NB4 (cell line): ENCODE measurements around the gene PDE4B.

Experiments
- DNase-seq: peaks from one replicate; pipeline ENCODE4 v3.0.0; 2010; ENCODE audit warnings: low read depth
- H3K4me3 ChIP-seq: one replicate; pipeline ENCODE4 v1.5.1; 2011; ENCODE audit warnings: mild to moderate bottlenecking, low read depth, low read length, moderate library complexity
- CTCF ChIP-seq: IDR thresholded peaks from one replicate; pipeline ENCODE4 v1.5.1; 2012; ENCODE audit warnings: low read depth, low read length
- MYC ChIP-seq: IDR thresholded peaks from 2 replicates; pipeline ENCODE4 v1.6.1; 2011; ENCODE audit warnings: low read depth, low read length
- POLR2A ChIP-seq: IDR thresholded peaks from 2 replicates; pipeline ENCODE4 v1.6.1; 2011; ENCODE audit warnings: mild to moderate bottlenecking; ENCODE audit not compliant: insufficient read length; ENCODE audit errors: extremely low read depth
- TF ChIP-seq, protein P1 (sequence below): IDR thresholded peaks from 2 replicates; pipeline ENCODE4 v1.6.1; 2011; ENCODE audit warnings: low read depth, low read length

Gene PDE4B

GRCh38 chr1:65793359-65793732 is 651 bp downstream of the PDE4B start:
- DNase-seq = no peak
- TF ChIP-seq CTCF (no peak), MYC (no peak), POLR2A (no peak)
- TF ChIP-seq, protein P1, sequence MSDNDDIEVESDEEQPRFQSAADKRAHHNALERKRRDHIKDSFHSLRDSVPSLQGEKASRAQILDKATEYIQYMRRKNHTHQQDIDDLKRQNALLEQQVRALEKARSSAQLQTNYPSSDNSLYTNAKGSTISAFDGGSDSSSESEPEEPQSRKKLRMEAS = no peak
- H3K4me3 ChIP-seq = no peak overlapping the region

DNA sequence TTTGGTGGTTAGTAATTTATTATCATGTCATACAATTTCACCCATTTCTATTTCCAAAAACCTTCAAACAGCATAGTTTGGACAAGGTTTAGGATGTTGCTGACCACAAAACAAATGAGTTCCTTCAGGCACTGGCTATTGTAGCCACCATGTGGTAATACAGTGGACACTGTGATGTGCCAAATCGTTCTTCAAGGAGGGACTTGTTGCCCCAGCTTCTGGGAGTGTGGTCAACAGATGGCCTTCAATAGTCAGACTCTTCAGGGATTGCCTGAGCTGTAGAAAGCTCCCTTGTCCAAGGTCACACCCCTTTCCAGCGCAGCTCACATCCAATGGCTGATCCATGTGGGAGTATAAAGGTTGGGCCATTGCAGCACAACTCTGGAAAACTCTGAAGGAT is 2.6 kb downstream of the PDE4B start:
- TF ChIP-seq, protein P1 = no peak
- TF ChIP-seq POLR2A (no peak), CTCF (no peak), MYC (no peak)
- no peak for DNase-seq
- H3K4me3 ChIP-seq = no peak overlapping the region

DNA sequence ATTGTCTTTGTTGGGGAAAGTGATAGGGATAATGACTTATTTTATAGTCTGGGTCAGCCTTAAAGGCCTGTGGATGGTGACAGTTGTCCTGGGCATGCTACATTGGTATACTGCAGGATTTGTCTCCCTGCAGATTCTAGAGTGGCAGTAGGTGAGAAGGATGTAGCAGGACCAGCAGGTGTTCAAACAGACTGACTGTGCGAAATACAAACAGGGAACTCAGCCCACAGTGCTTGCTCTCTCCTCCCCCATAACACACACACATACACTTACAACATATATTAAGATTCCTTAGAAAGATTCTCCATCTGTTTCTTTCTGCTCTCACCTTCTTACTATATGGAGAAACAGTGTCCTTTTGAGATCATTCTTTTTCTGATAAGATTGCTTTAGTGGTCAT is 6.9 kb downstream of the PDE4B start:
- no peak overlapping the region for H3K4me3 ChIP-seq
- TF ChIP-seq, protein P1 = no peak
- no peak for TF ChIP-seq MYC
- TF ChIP-seq POLR2A = no peak
- no peak for TF ChIP-seq CTCF
- DNase-seq = no peak

GRCh38 chr1:65804584-65804983 is 11.9 kb downstream of the PDE4B start:
- TF ChIP-seq POLR2A (no peak), CTCF (no peak), MYC (no peak)
- TF ChIP-seq, protein P1 = no peak
- no peak overlapping the region for H3K4me3 ChIP-seq
- no peak for DNase-seq

DNA sequence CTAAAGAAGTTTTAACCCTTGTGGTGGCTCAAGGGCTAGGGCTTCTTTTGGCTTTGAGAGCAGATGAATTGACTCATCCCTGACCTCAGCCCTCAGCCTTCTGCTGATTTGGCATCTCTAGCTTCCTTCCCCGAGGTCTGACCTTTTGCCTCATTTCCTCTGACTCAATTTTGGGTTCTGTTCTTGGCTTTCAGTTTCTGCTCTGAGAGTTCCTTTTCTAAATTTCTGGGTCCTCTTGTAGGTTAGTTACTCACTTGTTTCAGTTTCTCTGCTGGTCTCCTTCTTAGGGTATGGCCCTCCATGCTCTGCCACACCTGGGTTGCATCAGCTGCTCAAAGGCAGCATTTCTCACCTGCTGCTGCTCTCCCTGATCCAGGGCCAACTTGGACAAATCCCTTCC is 19.4 kb downstream of the PDE4B start:
- TF ChIP-seq CTCF = no peak
- no peak for TF ChIP-seq POLR2A
- TF ChIP-seq, protein P1 = no peak
- no peak for TF ChIP-seq MYC
- DNase-seq = peak; percentile 86

DNA sequence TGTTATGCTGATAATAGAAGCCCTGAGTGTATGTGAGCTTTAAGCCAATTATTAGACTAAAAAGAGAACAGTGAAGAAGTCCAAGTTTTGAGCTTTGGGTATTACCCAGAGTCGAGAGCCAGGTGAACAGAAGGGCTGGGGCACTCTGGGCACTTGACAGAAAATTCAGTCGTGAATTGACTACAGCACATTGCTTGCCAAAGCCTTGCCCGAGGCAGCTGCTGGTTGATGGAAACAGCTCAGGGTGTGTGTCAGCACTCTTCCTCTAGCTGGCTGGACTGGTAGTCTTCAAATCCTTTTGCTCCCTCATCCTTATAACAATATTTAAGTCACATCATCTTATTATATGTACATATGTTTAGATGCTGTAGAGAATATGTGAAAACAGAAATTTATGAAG is 21.3 kb downstream of the PDE4B start:
- no peak for DNase-seq
- TF ChIP-seq CTCF (no peak), MYC (no peak), POLR2A (no peak)
- TF ChIP-seq, protein P1 = no peak
- no peak overlapping the region for H3K4me3 ChIP-seq

More for the DNA sequence above, 19.4 kb downstream of the PDE4B start:
- no peak overlapping the region for H3K4me3 ChIP-seq
